Measurements from ENCODE around the gene YOD1.
"Not testable (repeated sequence)": the region's sequence is repeated elsewhere in the genome, so short reads cannot be mapped to it uniquely, and the experiment has no call there.

YOD1 gene

DNA sequence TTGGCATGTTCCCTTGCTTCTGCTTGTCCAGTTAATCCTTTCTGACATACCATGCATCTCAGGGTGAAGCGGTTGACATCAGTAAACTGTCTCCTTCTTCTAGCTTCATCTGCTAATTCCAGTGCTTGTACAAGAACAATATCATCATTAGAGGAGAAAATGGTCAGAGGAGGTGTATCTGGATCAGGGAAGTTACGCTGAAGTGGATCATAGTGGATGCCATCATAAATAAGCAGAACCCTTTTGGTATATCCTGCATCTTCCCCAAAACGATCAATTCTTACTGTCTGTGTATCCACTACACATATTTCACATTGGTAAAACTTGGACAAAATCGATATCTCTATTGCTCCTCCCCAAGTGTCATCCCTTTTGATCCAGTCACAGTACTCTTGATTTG is 2.0 kb downstream of the YOD1 start:
- DNase-seq (ENCODE audit: low read depth), result no peak

DNA sequence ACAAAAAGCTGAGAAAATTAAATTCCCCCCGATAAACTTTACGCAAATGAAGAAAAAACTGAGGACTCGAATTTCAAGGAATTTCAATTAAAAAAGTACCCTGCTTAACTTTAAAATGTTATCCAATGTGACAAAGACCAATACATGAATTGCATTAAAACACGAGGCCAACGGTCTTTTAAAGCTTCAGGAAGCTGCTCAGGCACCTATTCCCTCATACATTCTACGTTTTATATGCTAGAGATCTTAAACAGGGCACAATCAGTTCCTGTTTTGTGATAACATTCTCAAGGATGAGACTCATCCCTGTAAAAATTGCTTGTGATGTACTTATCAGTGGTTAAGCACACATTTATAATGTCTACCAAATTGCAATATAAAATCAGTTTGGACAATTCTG is 3.0 kb downstream of the YOD1 start:
- no peak for DNase-seq (ENCODE audit: low read depth)

DNA sequence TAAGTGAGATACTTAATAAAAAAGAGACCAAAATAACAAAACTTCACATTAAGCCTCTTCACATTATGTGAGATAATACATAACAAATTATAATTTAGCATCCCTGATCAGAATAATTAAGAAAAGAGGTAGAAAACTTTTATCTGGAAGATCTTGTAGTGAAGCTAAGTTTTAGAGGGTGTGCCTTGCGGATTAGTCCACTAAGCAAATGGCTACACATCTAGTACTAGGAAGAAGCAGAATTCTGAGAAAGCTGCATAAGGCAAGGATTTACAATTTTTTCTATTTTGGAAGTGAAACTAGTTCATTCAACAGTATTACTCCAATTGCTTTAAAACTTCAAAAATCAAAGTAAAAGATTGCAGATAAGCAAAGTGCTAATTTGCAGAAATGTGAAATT is 3.5 kb downstream of the YOD1 start:
- no peak for DNase-seq (ENCODE audit: low read depth)

DNA sequence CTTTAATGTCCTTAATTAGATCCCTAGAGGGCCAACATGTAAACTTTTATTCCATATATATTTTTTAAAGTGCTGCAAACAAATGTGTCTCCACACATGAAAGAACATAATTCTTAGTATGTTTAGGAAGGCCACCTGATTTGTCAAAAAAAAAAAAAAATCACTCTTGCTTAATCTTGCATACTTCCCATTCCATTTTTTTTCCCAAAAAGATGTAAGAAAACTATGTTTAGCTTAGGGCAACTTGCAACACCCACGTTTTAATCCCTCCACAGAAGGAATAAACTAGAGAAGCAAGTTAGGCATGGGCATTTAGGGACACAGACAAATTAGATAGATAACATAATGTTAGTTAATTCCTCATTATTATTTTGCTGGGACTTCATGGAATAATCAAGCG is 5.6 kb downstream of the YOD1 start:
- no peak for DNase-seq (ENCODE audit: low read depth)

DNA sequence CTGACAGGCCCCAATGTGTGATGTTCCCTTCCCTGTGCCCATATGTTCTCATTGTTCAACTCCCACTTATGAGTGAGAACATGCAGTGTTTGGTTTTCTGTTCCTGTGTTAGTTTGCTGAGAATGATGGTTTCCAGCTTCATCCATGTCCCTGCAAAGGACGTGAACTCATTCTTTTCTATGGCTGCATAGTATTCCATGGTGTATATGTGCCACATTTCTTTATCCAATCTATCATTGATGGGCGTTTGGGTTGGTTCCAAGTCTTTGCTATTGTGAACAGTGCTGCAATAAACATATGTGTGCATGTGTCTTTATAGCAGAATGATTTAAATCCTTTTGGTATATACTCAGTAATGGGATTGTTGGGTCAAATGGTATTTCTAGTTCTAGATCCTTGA is 9.6 kb downstream of the YOD1 start:
- DNase-seq (ENCODE audit: low read depth), result not testable (repeated sequence)

DNA sequence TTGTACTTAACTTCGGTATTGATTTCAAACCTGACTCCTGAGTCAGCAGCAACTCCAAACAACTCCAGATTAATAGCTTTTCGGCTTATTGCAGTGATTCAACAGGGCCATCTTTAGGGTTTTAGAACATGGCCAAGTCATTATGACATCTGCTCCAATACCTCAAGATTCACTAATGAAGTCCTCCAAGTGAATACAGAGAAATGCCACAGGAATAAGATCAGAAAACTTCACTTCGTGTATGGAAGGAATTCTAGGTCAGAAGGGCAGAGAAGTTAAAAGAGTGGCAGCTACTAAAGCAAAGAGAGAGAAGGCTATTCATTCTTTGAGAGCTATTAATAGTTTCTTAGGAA is 10.9 kb downstream of the YOD1 start:
- DNase-seq (ENCODE audit: low read depth), result no peak

DNA sequence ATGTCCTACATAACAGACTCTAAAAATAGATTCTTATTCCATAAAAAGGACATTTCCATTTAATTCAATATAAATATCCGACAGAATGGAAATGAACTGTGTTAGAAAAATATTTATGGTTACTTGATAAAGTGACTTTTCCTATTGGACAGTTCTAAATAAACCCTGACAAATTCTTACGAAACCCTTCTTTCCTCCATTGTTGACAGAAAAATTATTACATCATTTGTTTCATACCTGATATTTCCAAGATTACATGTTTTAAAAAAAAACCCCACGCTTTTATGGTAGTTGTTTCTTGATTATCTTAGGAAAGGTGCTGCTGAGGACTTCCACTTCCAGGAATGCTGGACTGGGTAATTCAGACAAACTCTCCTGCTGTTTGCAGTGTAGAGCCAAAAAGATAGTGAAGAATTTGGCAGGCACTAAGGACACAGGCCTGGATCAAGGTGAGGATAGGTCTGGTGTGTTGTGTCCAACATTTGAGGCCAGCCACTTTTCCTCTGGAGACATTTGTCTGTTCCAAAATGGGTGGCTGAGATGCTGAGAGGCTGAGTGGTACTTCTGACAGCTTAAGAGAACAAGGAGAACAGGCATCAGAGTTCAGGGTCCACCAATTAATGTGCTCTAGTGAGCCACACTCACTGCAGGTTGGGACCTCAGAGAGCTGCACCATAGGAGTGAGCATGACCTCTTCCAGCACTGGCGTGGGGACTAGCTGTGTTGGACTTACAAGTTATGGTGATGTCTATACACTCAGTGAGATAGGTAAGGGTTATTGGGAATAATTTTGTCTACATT is 11.4 kb downstream of the YOD1 start:
- DNase-seq (ENCODE audit: low read depth), result no peak

DNA sequence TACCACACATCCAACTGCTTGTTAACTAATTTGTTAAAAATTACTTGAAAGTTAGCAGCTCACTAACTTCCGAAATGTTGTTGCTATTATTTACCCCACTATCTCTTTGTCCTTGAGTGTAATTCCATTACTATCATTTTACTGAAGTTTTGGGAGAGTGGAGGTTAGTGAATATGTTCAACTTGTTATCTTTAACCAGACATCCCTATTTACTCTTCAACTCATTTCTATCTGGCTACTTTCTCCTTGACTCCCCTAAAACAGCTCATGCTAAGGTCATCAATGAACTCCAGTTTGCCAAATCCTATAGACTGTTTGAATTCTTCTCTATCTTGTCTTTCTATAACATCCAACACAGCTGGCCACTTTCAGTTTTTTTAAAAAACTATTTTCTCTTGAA is 14.1 kb downstream of the YOD1 start:
- no peak for DNase-seq (ENCODE audit: low read depth)

DNA sequence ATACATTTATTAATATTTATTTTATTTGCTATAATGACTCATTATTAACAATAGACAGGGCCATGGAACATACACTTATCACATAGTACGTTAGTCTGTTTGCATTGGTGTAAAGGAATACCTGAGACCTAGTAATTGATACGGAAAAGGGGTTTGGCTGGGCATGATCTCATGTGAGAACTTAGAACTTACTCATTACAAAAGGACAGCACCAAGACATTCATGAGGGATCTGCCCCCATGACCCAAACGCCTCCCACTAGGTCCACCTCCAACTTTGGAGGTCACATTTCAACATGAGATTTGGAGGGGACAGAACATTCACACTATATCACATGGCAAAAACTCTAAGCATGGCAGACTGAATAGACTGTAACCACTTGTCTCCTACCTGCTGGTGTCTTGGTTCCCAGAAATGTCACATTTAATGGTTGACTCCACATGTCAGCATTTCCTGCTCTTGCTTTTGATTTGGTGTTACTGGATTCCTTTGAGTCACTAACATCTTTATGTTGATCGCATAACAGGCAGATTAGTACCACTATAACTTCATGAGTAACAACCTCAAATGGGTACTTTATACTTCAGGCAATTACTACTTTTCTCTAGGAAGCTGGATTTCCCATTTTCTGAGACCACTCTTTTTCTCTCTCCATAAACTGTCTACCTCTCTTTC is 15.0 kb downstream of the YOD1 start:
- no peak for DNase-seq (ENCODE audit: low read depth)

DNA sequence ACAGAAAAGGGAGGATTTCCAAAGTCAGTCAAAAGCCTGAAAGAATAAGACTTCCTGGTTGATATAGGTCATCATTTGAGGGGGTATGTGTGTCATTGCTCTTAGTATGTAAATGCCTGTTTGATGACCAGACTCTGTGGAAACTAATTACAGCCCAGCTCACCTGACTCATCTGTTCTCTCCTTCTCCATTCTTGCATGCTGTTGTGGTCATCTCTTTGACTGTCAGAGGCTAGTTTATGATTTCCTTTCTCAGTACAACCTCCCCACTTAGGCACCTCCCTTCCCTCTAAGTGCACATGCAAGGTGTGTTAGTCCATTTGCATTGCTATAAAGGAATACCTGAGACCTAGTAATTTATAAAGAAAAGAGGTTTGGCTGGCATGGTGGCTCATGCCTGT is 16.0 kb downstream of the YOD1 start:
- DNase-seq (ENCODE audit: low read depth), result peak; percentile 72

DNA sequence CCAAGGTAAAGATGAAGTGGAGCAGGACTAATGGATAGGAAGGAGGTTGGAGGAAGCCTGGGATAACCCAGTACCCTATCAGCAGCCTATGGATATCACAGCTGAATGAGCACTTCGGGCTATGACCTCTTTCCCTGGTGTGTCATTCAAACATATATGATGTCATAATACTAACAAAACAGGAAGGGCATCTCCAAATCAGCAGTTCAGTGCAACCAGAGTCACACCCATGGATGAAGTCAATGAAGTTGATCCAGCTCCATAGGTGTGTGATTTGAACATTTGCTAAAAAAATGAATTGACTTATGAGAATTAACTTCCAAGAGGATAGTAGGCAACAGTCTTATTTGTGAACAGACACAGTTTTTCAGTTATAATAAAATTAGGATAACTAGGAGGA is 16.8 kb downstream of the YOD1 start:
- no peak for DNase-seq (ENCODE audit: low read depth)

DNA sequence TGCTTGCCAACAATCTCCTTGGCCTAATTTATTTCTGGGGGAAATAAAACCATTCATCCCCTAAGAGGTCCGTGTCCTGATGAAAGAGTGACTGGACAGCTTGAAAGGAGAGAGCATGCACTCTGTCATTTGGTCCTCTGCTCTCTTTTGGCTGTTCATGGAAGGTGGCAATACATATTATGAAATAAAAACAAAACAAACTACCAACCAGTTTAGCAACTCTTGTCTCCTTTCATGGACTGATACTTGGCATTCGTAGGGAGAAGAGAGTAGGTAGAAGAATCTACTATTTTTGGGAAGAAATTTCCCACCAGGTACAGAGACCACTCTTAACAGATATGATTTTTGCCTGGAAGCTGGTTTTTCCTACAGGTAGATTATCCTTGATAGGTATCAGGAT is 17.7 kb downstream of the YOD1 start:
- no peak for DNase-seq (ENCODE audit: low read depth)

DNA sequence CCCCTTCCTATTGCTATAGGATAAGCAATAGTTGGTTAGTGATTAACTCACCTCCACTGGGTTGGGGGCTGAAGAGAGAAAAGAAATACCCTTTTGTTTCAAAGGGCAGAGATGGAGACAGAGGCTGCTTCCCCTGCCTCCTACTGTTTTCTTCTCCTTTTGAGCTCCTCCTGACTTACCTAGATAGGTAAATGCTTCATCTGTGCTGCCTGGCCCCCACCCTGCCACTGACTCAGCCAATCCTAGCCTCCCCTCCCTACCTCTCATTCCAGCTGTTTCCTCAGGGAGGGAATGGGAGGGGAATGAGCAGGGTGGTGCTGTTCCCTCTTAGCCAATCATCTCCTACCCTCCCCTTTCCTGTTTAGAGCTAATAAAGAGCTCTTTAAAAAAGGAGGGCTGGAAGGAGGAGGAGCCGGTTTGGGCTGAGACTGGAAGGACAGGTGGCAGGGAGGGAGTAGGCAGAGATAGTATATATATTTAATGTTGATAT is 18.4 kb downstream of the YOD1 start, which contains the start of gene C1orf116:
Gene C1orf116, minus strand, starts transcription at position 229 of the 490 bp plus-strand sequence. CDS start 5,158 bp downstream, outside the sequence.
- DNase-seq (ENCODE audit: low read depth), result no peak

DNA sequence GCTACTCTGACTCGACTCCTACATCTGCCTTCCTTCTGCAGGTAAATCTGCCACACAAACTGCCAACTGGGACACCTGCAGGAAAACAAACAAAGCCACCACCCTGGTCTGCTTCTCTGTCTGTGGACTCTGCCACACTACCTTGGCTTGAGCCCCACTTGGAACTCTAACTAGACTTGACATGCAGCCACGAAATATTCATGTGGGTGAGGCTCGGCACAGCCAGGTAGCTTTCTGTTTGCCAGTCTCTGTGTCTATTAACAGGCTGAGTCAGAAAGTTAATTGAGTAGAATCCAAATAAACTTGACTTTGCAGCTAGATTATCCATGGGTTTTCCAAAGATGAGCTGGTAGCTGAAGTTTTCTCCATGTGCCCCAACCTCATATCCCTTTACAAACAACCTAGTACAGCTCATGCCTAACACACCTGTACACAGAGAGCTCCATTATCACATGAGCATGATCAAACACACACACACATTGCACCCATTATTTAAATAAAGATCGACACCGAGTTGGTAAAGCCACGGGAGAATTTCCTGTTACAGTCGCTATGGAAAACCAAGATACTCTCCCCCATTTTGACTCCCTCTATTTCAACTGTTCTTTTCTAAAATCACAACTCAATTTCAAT is 19.3 kb downstream of the YOD1 start:
- no peak for DNase-seq (ENCODE audit: low read depth)

DNA sequence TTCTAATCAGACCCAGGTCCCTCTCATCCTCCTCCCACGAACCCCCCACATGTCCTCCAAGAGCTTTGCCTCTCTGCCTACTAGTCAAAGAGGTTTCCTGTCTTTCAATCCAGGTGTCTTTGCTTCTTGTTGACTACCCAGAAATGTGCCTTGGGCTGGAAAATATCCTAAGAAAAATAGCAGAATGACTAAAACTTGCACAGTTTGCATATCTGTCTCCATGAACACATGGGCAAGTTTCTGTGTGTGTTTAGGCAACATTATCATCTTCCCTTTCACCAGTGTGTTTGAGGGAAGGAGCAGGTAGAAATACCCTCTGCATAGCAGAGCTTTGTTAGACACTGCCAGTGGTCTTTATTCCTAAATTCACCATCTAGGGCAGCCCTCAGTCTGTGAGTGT is 20.0 kb downstream of the YOD1 start:
- DNase-seq (ENCODE audit: low read depth), result no peak

DNA sequence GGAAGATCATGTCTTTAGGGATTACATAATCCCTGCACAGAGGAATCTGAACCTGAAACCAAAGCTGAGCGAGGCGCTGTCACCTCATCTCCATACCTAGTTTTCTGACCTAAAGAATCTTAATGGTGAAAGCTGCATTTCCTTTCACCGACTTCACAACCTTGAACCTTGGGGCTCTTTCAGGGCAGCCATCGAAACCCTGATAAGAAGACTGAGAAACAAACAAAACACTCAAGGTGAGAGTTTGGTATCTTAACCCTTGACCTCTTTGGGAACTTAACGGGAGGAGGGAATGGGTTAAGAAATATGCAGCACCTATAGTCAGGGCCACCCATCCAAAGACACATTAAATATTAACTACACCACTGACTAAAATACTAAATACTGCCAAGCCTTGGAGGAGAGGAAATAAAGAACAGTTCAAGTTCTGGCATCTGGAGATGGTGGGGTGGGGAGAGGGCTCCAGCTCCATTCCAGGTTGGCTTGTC is 20.4 kb downstream of the YOD1 start:
- no peak for DNase-seq (ENCODE audit: low read depth)

DNA sequence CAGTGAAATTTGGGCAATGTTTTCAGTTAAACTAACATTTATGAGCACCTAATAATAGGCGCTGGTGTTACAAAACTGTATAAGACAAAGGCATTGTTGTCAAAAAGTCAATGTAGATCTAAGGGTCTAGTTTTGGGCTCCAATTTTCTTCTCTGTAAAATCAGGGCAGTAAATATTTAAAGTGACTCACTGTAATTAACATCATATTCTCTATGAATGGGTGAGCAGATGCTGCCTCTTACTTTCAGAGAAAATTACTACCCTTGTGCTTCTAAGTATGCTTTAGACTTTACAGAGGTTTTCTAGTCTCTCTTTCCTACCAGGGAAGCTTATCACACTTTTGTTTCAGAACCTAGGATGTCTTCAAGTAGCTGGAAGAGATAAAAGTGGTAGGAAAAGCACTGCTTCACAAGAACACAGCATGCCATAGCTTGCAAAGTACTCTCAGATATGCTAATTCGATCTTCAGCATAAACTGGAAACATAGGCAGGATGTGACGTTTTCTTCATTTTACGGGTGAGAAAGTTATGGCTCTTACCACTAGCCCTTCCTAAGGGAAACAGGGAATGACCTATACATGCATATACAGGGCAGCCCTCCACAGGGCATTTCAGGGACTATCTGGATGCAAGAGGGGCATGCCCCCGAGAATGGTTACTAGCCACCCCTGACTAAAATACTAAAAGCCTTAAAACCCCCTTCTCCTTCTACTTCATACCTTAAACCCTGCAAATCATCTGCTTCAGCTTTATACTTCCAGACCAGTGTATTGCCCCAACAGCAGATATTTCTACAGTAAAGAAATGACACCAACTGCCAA is 21.1 kb downstream of the YOD1 start:
- no peak for DNase-seq (ENCODE audit: low read depth)

DNA sequence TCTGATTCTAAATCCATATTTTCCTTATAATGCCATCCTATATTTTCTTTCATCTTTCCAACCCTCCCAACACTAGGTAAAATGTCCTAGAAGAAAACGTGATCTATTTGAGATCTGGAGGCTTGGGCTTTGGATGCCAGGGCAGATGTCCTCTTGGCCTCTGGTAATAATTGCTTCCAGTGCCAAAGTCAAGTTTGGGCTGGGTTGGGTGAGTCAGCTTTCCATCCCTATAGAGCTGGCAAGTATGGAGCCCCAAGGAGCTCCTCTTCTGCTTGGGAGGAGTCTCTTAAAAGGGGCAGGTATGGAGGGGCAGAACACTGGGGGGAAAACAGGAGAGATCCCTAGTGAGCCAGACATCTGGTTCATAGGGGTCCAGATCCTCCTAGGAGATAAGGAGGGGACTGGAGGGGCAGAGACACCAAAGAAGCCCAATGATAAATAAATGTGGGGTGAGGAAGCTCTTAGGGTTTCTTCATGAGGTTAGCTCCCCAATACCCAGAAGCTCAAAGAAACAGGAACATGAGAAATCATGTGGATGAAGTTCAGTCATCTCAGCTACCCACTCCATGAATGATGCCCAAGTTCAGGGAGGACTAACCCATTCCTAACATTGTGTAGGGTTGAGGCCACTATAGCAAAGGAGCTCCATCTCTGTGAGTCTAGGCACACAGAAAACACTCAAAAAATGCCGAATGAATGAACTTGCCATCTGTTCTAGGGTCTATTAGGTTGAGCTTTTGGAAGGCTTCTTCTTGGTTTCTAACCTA is 21.9 kb downstream of the YOD1 start:
- DNase-seq (ENCODE audit: low read depth), result no peak

DNA sequence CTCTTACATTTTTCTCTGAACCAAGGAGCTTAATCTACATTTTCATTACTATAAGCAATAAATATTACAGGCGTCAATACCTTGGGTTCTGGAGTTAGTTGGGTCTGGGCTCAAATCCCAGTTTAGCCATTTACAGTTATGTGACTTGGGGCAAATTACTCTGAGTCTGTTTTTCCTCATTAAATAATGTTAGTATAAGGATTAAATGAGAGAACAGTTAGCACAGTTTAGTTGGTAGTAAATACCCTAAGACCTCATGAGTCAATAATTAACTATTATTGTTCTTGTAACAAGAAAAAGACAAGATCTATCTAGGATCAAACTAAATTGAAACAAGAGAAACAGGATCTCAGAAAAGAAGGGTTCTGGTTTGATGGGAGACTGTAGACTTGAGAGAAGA is 23.1 kb downstream of the YOD1 start:
- no peak for DNase-seq (ENCODE audit: low read depth)

DNA sequence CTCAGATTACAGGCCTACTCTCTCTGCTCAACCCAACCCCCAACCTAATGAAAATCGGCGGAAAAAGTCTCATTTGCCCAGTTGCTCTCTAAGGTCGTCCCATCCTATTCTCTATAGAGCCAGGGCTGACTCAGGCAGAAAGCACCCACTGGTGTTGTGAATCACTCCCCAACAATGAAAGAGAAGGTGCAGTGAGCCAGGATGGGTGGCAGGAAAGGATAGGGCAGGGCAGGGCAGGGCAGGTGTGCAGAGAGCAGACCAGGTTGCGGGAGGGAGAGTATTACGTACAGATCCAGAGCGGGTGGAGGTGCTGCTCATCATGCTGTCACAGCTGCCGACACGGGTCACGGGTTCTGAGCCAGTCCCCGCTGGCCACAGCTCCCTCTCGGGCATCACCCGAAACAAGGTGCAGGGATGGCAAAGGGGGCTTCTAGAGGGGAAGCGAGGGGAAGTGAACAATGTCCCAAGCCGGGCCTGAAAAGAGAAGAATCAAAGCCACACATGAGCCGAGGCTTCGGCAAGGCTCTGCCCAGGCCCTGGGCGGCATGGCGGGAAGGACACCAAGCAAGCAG is 23.7 kb downstream of the YOD1 start:
- peak; percentile 59 for DNase-seq (ENCODE audit: low read depth)

DNA sequence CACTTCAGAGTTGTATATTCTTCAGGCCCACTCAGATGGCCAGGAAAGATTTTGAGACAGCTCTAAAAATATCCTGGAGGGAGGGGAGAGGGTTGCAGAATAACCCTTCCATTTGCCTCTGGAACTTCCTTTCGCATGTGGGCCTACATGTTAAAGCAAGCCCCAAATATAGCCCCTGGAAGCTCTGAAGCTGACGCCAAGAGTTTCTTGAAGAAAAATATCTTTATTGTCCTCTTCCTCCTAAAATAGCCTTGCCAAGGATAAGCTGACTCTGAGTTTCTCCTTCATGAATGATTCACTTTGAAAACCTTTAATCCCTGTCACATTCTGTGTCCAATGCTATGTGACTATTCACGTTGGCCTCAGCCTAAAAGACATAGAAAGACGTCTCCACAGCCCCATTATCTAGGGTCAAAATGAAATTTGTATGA is 24.9 kb downstream of the YOD1 start:
- no peak for DNase-seq (ENCODE audit: low read depth)
